ENCODE measurements around the gene SPATA33. TPM values are rescaled to one million over a fixed set of nuclear protein-coding genes. Genes with fewer than 3 reads are reported as not detected.

SPATA33 gene
- total RNA-seq, 1 experiment from 2014 or later = 17.4 TPM

GRCh38 chr16:89613231-89613953, 44.2 kb upstream of the SPATA33 start, which contains the start of gene DPEP1:
DPEP1 (plus strand) TSS chr16:89613642; CDS start chr16:89630411, 16,769 bp downstream.
- Histone ChIP-seq H3K4ac (ENCODE audit: low read depth, low read length) (no peak within 1 kb of the TSS), H4K5ac (ENCODE audit: insufficient read length, low read depth, low read length) (no peak within 1 kb of the TSS), H3K79me1 (ENCODE audit: insufficient read depth, low read depth, low read length, poor library complexity, severe bottlenecking) (no peaks in the 10 kb centered on the region), H2BK12ac (ENCODE audit: insufficient read length, low read depth, low read length) (no peak within 1 kb of the TSS), H3K27me3 (ENCODE audit: insufficient read depth, low read length) (no peaks in the 10 kb centered on the region), H2AK5ac (ENCODE audit: insufficient read length, low read length) (no peak within 1 kb of the TSS), H4K8ac (replicated peaks; ENCODE audit: insufficient read length, low read depth, low read length) (no peak within 1 kb of the TSS), H3K18ac (ENCODE audit: insufficient read length, low read depth, low read length) (no peak within 1 kb of the TSS), H3K23me2 (ENCODE audit: insufficient read length, low read depth, low read length, poor library complexity, severe bottlenecking) (no peaks in the 10 kb centered on the region), H3K79me2 (ENCODE audit: insufficient read depth, low read length) (no peaks in the 10 kb centered on the region), H3T11ph (ENCODE audit: low read length) (no peak within 1 kb of the TSS), H2BK5ac (ENCODE audit: insufficient read length, low read length) (no peak within 1 kb of the TSS), H3K23ac (ENCODE audit: insufficient read length, low read depth, low read length) (no peak within 1 kb of the TSS), H4K91ac (ENCODE audit: insufficient read length, low read depth, low read length) (no peak within 1 kb of the TSS), H3K14ac (ENCODE audit: insufficient read depth, low read length) (peak within 1 kb of the TSS; percentile 1; the same call in 1 of the 2 replicates), H3K4me1 (ENCODE audit: insufficient read depth, low read length) (no peaks in the 10 kb centered on the region; the same call in 1 of the 2 replicates), H4K20me1 (ENCODE audit: control insufficient read depth, insufficient read depth, insufficient read length) (no peaks in the 10 kb centered on the region), H3K9me3 (ENCODE audit: control insufficient read depth, low read depth, low read length) (no peaks in the 10 kb centered on the region), H3K56ac (ENCODE audit: insufficient read length, low read depth, low read length) (no peak within 1 kb of the TSS), H2BK20ac (ENCODE audit: low read depth, low read length, poor library complexity, severe bottlenecking) (no peak within 1 kb of the TSS), H3K27ac (ENCODE audit: insufficient read length, low read depth, low read length) (no peak within 1 kb of the TSS), H3K4me2 (ENCODE audit: insufficient read depth, insufficient read length, low read length) (no peak within 1 kb of the TSS), H2BK120ac (ENCODE audit: low read depth, low read length, poor library complexity, severe bottlenecking) (no peak within 1 kb of the TSS), H3K9ac (ENCODE audit: extremely low read depth, insufficient read length, low read length) (no peak within 1 kb of the TSS), H2BK15ac (ENCODE audit: low read depth, low read length) (0 out of 2 replicates have a peak within 1 kb of the TSS, but pooled peaks have one; percentile 52), H2AFZ (ENCODE audit: low read length) (no peak within 1 kb of the TSS)
- Mint-ChIP-seq H3K27ac (no peak within 1 kb of the TSS; a peak in 1 of 7 replicates), H3K9me3 (peaks cover 0 to 2% of the 10 kb centered on the region in 2 experiments; a peak in 1 of 5 replicates), H3K36me3 (ENCODE audit: insufficient read depth in 1 of 3, low read depth in 3 of 3) (peaks cover 0 to 5% (median 3%) of the 10 kb centered on the region in 3 experiments; a peak in 3 of 7 replicates), H3K4me3 (peak within 1 kb of the TSS in 1 of 2 experiments; percentile 65; a peak in 3 of 5 replicates), H3K4me1 (peaks cover 6 to 17% of the 10 kb centered on the region in 2 experiments), H3K27me3 (ENCODE audit: low read depth) (peaks cover 1% of the 10 kb centered on the region)
- TF ChIP-seq CTCF (conservative IDR thresholded peaks at IDR 0.05) = no peak
- peak; percentile 59 for DNase-seq
- no CpG with 5 or more reads among the region's 19 CpGs for WGBS (ENCODE audit: extremely low coverage, insufficient read length, low lambda C conversion rate)
